Activated naive CD4-positive, alpha-beta T cell treated with anti-CD3 and anti-CD28 coated beads, Interleukin-2, amount 50 U/mL, for 72 hours (primary cell): ENCODE data around the gene CDH2. TPM values are rescaled to one million over a fixed set of nuclear protein-coding genes. Genes with fewer than 3 reads are reported as not detected.

ENCODE experiments used
- ATAC-seq, 2 donors: fragments of 150-1000 bp; cut with Tn5 transposase; 2 replicates each; pipeline ENCODE4 v1.10.0; 2021; ENCODE audit warnings: mild to moderate bottlenecking in 2 of 2, moderate library complexity in 2 of 2
- DNase-seq, 2 donors: peaks; one replicate each; pipeline ENCODE4 v3.0.0; 2021 to 2022; ENCODE audit warnings: low spot score in 2 of 2
- H3K27ac Mint-ChIP-seq, 2 donors: one replicate each; pipeline ENCODE4 v1.8.0; 2022; ENCODE audit warnings: mild to moderate bottlenecking in 2 of 2, mixed read lengths in 2 of 2
- H3K36me3 Mint-ChIP-seq, 2 donors: one replicate each; pipeline ENCODE4 v1.8.0; 2022; ENCODE audit warnings: mixed read lengths in 2 of 2
- H3K9me3 Mint-ChIP-seq, 2 donors: one replicate each; pipeline ENCODE4 v1.8.0; 2022; ENCODE audit warnings: mixed read lengths in 2 of 2
- total RNA-seq, 2 donors: library from RNA; stranded (reverse); gene quantifications; one replicate each; pipeline ENCODE4 v1.2.3, GENCODE V29; 2022

Gene CDH2
- total RNA-seq, 2 donors from 2014 or later, result 0.05 to 0.23 TPM

DNA sequence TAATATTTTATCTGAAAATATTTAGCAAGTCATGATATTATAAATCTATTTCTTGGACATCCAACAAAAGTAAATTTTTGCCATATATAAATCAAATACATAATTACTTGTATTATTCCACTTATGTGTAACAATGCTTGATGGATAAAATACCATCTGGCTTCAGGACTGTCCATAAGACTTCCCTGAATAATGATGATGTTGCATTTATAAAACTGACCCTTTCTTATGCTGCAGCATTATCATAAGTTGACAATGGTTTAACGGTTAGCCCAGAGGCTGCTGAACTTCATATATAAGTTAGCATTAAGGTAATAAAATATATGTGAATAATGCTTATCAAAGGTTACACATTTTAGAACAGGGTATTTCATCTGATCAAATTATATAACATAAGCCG is 95.4 kb downstream of the CDH2 start:
- H3K9me3 Mint-ChIP-seq, result peaks cover 9 to 13% of the 10 kb centered on the region in 2 donors
- DNase-seq, result no peak
- no peak overlapping the region for H3K27ac Mint-ChIP-seq
- ATAC-seq, result no peak
- no peaks in the 10 kb centered on the region for H3K36me3 Mint-ChIP-seq

DNA sequence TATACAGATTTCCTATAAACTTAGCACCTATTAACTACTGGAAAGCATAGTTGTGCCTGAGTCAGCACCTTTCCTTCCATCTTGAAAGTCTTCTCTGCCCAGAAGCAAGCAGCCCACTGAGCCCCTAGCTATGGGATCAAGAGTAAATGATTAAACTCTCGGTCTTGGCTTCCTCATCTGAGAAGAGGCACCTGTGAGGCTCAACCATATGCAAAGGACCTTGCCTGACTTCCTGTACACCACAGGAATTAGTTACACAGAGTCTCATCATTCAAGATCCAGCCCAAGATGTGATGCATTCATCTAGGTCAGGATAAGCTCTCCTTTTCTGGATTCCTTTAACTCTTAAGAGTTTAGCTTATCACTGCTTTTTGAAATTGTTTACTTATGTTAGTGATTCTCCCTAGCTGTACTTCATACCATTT is 96.0 kb downstream of the CDH2 start:
- H3K27ac Mint-ChIP-seq, result no peak overlapping the region
- peaks cover 9 to 13% of the 10 kb centered on the region in 2 donors for H3K9me3 Mint-ChIP-seq
- DNase-seq, result no peak
- no peaks in the 10 kb centered on the region for H3K36me3 Mint-ChIP-seq
- no peak for ATAC-seq

DNA sequence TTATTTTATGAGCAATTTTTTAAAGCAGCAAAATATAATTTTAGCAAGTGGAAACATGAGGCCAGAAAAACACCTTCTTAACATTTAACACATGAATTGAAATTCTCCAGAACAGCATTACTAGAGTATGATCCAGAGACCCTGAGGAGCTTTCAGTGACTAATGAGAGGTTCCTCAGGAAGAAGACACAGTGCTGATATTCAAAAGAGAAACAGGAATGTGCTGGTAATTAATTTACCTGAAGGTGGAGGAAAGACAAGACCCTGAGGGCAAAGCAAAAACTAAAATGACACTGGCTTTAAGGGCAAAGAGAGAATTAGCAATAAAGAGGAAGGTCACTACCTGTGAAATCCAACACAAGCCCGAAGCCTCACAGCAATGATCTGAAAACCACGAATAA is 97.0 kb downstream of the CDH2 start:
- DNase-seq (no peak), ATAC-seq (no peak)
- H3K27ac Mint-ChIP-seq, result no peak overlapping the region
- peaks cover 2 to 6% of the 10 kb centered on the region in 2 donors for H3K9me3 Mint-ChIP-seq
- H3K36me3 Mint-ChIP-seq, result no peaks in the 10 kb centered on the region

DNA sequence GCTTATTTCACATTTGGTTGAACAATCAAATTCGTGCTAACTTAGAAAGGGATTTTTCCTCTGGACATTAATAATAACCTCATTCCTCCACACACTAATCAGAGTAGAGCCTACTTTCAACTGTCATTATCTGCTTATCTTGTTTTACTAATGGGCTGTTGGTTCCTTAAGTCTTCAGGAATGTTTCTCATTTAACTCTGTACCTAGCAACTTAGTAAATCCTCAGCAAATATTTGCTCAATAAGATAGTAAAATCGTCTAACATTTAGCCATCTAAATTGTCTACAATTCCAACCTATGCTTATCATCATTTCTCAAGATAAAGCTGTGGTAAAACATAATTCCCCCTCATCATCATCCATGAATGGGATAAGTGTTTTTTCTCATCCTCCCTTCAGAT is 98.1 kb downstream of the CDH2 start:
- DNase-seq (no peak), ATAC-seq (no peak)
- peaks cover 0 to 6% of the 10 kb centered on the region in 2 donors for H3K9me3 Mint-ChIP-seq
- no peaks in the 10 kb centered on the region for H3K36me3 Mint-ChIP-seq
- no peak overlapping the region for H3K27ac Mint-ChIP-seq

DNA sequence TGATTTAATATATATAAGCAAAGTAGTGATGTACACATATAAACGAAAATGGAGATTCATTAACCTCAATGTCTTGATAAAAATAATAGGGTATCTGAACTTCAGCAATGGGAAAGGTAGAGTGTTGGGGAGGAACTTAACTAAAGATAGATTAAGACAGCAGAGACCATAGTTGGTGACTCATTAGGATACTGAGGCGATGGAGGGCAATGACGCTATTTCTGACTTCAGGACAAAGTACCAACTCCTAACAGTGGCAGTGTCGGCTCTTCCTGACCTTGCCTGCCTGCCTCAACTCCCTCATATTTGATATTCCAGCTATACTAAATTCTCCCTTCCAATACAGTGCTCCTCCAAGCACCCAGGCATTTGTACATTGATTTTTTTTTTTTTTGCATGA is 98.6 kb downstream of the CDH2 start:
- Mint-ChIP-seq H3K9me3 (peaks cover 0 to 6% of the 10 kb centered on the region in 2 donors), H3K36me3 (no peaks in the 10 kb centered on the region), H3K27ac (no peak overlapping the region)
- ATAC-seq (no peak), DNase-seq (no peak)

DNA sequence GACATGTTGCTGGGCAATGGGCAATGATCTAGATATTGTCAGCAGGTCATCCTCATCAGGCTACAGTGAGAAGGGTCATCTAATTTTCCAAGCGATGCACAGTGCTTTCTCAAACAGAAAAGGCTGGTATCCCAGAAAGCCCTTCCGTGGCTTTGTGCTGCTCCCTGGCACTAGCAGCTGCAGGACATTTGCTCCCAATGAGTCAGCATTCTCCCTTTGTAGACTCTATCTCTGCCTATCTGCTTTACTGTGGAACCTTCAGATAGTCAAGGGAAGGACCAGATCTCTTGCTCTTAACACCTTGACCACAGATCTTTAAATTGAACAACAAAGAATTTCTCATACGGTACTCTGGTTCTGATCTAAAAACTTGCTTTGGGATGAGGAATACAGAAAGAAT is 101.4 kb downstream of the CDH2 start:
- ATAC-seq (no peak), DNase-seq (no peak)
- Mint-ChIP-seq H3K9me3 (peaks cover 8 to 13% of the 10 kb centered on the region in 2 donors), H3K27ac (no peak overlapping the region), H3K36me3 (no peaks in the 10 kb centered on the region)

DNA sequence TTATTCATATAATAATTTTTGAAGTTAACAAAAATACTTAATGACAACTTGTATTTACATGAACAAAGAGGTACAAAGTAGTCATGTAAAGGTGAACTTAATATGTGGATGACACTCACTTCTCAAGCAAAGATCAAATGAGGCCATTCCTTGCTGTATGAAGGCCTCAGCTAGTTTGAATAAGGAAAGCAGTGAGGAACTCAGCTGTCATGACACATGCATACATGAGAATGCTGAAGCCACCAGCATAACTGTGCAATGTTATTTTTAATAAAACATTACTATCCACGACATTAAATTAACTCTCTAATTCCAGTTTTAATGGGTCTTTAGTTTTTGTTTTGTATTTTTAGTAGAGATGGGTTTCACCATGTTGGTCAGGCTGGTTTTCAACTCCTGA is 102.9 kb downstream of the CDH2 start:
- ATAC-seq, result no peak
- H3K9me3 Mint-ChIP-seq, result peaks cover 8 to 13% of the 10 kb centered on the region in 2 donors
- H3K36me3 Mint-ChIP-seq, result no peaks in the 10 kb centered on the region
- no peak for DNase-seq
- H3K27ac Mint-ChIP-seq, result no peak overlapping the region

DNA sequence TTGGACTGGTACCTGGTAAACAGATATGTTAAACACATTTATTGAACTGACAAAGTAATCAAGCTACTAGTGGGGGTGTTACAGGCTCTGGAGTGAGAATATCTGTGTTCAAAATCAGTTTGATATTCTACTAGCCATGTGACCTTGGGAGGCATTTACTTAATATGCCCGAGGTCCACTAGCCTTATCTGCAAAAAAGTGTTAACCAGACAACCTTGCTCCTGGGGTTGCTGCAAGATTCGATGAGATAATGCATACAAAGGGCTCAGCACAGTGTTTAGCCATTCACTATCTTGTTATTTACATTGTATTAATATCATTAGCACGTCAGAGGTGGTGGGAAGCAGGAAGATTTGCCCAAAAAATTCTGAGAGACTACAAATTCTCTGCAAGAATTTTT is 103.3 kb downstream of the CDH2 start:
- H3K36me3 Mint-ChIP-seq, result no peaks in the 10 kb centered on the region
- H3K27ac Mint-ChIP-seq, result no peak overlapping the region
- no peak for ATAC-seq
- peaks cover 8 to 10% of the 10 kb centered on the region in 2 donors for H3K9me3 Mint-ChIP-seq
- no peak for DNase-seq

DNA sequence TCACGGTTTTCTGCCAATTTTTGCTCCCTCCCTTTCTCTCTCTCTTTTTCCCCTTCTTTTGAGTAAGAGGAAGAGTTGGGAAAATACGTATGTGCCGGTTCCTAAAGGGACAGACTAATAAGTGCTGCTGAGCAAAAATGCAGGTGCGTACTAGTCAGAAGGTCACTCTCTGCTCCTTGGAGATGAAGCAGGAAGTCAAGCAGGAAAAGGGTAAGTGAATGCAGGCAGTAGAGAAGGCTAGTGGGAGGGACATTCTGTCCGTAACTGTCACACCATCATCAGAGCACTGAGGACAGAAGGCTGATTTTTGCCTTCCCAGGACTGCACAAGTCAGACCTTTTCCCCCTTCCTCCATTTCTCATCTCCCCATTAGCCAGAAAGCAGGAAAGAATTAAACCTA is 105.7 kb downstream of the CDH2 start:
- H3K36me3 Mint-ChIP-seq, result peaks cover 0 to 5% of the 10 kb centered on the region in 2 donors
- no peak for ATAC-seq
- no peak for DNase-seq
- H3K27ac Mint-ChIP-seq, result no peak overlapping the region
- peaks cover 8 to 14% of the 10 kb centered on the region in 2 donors for H3K9me3 Mint-ChIP-seq

DNA sequence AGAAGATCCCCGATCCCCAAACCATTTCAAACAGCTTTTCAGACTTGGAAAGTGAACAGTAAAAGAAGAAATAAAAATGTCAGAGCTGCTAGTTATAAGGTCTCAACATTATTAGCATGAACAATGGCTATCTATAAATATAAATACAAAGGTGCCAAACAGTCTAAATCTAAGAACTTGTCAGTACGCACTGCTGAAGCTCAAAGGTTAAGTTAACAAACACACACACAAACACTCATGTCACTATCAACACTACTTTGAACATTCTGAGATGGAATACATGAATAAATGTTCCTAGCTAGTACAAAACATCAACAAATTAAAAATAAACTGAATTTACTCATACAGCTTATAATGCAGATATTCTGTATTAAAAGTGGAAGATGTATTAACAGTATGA is 108.7 kb downstream of the CDH2 start:
- DNase-seq, result no peak
- Mint-ChIP-seq H3K36me3 (peaks cover 0 to 5% of the 10 kb centered on the region in 2 donors), H3K9me3 (peaks cover 13 to 22% of the 10 kb centered on the region in 2 donors), H3K27ac (no peak overlapping the region)
- ATAC-seq, result no peak

DNA sequence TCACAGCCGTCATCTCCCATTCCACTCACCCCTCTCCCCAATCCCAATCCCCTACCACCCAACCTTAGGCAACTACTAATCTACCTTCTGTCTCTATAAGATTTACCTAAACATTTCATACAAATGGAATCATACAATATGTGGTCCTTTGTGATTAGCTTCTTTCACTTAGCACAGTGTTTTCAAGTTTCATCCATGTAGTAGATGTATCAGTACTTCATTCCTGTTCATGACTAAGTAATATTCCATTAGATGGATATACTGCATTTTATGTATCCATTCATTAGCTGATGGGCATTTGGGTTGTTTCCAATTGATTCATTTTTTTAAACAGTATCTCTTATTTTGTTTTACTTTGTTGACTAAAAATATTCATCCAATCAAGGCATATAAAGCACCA is 109.6 kb downstream of the CDH2 start:
- DNase-seq (no peak), ATAC-seq (no peak)
- peaks cover 0 to 5% of the 10 kb centered on the region in 2 donors for H3K36me3 Mint-ChIP-seq
- H3K27ac Mint-ChIP-seq, result no peak overlapping the region
- peaks cover 12 to 21% of the 10 kb centered on the region in 2 donors for H3K9me3 Mint-ChIP-seq

DNA sequence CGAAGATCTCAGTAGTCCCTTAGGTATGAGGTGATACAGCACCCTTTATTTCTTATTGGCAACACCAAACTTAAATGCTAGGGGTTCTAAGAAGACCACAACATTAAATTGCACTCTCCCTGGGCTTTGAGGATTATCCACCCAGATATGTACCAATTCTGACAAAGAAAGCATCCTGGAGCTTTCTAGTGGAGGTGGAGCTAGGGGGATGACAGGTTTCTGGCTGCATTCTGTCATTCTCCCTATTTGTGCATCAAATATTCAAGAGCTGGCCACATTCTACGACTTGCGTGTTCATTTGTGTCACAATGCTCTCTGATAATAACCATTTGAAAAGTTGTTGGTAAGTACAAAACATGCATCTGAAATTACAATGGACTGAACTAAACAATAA is 111.1 kb downstream of the CDH2 start:
- peaks cover 4 to 15% of the 10 kb centered on the region in 2 donors for H3K9me3 Mint-ChIP-seq
- ATAC-seq (no peak), DNase-seq (no peak)
- H3K27ac Mint-ChIP-seq, result no peak overlapping the region
- peaks cover 0 to 10% of the 10 kb centered on the region in 2 donors for H3K36me3 Mint-ChIP-seq

DNA sequence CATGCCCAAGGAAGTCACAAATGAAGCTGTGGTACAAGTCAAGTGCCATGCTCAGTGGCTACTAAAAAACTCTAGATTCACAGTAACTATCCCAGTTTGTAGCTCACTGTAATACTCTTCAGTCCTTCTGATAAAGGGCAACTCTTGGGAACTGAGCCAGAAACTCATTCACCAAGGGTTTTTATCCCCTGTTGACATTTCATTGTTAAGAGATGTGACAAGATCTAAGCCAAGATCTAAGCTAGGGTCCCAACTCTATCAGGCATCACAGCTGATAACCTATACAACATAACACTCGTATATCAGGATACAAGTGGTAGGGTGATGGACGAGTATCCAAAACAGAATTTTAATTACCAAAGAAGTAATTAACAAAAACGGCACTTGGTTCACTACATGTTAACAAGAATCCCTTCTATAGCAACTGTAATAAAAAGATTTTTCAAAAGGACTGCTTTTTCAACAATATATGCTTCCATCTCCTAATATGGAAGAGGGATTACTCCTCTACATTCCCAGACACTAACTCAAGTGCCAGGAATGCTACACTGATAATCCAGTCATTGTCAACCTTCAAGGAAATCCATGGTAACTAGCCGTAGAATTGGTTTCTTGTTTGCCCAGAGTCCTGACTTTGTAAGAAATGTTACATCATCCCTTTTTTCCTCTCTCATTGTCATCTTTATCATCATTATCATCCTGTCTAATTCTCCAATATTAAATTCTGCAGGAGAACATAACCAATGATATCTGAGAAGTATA is 111.7 kb downstream of the CDH2 start:
- Mint-ChIP-seq H3K27ac (no peak overlapping the region), H3K9me3 (peaks cover 4 to 15% of the 10 kb centered on the region in 2 donors), H3K36me3 (peaks cover 0 to 10% of the 10 kb centered on the region in 2 donors)
- no peak for DNase-seq
- no peak for ATAC-seq

DNA sequence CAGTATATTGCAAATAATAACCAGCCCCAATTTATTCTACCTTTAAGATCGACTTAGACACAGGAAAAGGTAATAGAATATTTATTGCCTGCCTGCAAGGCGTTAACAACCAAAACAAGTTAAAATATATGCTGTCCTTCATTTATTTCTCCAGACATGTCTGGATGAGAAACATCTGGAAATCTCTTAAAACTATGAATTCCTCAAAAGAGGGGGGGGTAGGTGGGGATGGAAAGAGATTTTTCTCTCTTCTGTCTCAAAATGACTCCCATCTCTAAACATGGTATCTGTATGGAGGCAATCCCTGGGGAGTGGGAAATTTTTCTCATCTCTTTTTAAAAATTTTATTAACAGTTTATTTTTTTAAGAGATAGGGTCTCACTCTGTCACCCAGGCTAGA is 113.0 kb downstream of the CDH2 start:
- no peak for ATAC-seq

DNA sequence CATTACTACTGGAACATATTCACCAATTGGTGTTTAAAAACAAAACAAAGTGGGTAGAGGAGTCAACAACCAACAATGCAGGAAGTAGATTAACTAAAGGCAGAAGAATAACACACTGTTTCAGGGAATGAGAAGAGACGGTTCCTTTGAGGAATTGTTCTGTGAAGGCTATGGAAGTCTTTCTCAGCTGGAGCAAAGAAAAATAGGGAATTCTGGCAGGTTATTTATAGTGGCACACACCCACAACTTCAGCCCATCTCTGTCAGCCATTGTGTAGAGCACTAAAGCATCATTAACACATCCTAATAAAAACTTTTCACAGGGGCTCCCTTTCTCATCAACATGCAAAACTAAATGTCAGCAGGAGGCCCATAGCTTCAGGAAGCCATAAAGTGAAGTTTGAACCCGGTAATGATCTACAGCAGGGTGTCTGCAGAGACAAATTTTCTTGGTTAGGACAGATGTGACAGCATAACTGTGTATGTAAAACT is 113.6 kb downstream of the CDH2 start:
- H3K9me3 Mint-ChIP-seq, result peaks cover 9 to 21% of the 10 kb centered on the region in 2 donors
- DNase-seq (no peak), ATAC-seq (no peak)
- H3K36me3 Mint-ChIP-seq, result peaks cover 0 to 10% of the 10 kb centered on the region in 2 donors
- no peak overlapping the region for H3K27ac Mint-ChIP-seq

More for the DNA sequence above, 113.0 kb downstream of the CDH2 start:
- Mint-ChIP-seq H3K27ac (no peak overlapping the region), H3K9me3 (peaks cover 9 to 21% of the 10 kb centered on the region in 2 donors), H3K36me3 (peaks cover 0 to 10% of the 10 kb centered on the region in 2 donors)
- DNase-seq, result no peak

DNA sequence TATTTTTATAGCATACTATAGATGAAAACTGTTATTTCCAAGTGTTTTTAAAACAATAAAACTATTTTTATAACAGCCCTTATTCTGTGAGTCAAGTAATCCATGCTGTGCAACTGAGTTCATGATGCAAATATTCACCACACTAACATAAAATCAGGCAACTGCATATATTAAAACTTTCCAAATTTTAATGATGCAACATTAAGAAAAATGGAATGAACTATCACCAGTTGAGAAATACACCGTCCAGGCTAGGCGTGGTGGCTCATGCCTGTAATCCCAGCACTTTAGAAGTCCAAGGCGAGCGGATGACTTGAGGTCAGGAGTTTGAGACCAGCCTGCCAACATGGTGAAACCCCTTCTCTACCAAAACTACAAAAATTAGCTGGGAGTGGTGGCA is 114.5 kb downstream of the CDH2 start:
- Mint-ChIP-seq H3K27ac (no peak overlapping the region), H3K9me3 (peaks cover 9 to 16% of the 10 kb centered on the region in 2 donors), H3K36me3 (peaks cover 0 to 5% of the 10 kb centered on the region in 2 donors)
- no peak for ATAC-seq
- no peak for DNase-seq

DNA sequence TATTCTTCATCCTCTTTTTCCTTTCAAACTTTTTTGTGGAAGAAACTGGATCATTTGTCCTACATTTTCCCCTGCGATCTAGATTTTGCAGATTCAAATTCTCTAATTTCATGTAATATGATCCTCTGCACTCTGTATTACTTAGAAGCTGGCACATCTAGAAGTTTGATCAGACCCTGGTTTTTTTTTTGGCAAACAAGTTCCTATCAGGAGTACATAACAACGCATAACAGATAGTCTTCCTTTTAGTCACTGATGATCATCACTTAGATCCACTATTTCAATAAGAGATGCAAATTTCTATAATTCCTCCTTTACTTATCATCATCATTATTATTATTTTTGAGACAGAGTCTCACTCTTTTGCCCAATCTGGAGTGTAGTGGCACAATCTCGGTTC is 117.1 kb downstream of the CDH2 start:
- ATAC-seq (no peak), DNase-seq (no peak)
- Mint-ChIP-seq H3K36me3 (peaks cover 0 to 5% of the 10 kb centered on the region in 2 donors), H3K27ac (no peak overlapping the region), H3K9me3 (peaks cover 7 to 11% of the 10 kb centered on the region in 2 donors)

DNA sequence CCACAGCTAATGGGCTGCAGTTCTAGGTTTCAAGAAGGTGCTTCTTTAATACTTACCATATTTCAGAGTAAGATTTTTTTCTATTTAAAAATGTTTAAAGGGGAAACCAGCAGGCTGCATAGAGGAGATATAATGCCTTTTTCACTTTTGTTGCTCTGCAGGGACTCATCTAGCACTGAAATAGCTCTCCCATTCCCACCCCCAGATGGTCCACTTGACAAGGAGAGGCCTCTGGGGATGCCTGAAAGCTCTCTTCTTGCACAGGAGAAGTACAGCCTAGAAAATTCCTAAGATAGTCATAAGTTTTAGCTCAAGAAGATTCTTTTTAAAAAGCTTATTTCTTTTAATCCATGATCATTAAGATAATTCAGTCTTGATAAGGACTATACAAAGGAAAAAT is 126.4 kb downstream of the CDH2 start:
- DNase-seq (no peak), ATAC-seq (no peak)
- Mint-ChIP-seq H3K27ac (no peak overlapping the region), H3K36me3 (no peaks in the 10 kb centered on the region), H3K9me3 (peaks cover 0 to 4% of the 10 kb centered on the region in 2 donors)
